GM18870 (cell line): ENCODE data around the gene ETV4.

ENCODE experiments used
- ATAC-seq: cut with Tn5 transposase; IDR thresholded peaks from one replicate; pipeline ENCODE4 v1.9.1; 2021; ENCODE audit warnings: moderate library complexity; ENCODE audit not compliant: unreplicated experiment

ETV4 gene

GRCh38 chr17:43547189-43547550 lies 1.0 kb upstream of the ETV4 start:
- ATAC-seq, result no peak

DNA sequence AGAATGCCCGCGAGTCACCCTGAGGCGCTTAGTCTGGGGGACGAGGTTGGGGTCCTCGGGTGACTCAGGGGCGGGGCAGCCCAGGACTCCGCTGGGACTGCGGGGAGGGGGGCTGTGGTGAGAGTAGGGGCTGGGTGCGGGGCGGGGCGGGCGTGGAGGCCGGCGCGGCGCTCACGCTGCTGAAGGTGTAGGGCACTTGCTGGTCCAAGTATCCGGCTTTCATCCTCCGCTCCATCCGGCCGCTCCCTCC lies 832 bp downstream of the ETV4 start:
- no peak for ATAC-seq

- ATAC-seq, result no peak
Observed at GRCh38 chr17:43543771-43544575, 2.2 kb downstream of the ETV4 start.

DNA sequence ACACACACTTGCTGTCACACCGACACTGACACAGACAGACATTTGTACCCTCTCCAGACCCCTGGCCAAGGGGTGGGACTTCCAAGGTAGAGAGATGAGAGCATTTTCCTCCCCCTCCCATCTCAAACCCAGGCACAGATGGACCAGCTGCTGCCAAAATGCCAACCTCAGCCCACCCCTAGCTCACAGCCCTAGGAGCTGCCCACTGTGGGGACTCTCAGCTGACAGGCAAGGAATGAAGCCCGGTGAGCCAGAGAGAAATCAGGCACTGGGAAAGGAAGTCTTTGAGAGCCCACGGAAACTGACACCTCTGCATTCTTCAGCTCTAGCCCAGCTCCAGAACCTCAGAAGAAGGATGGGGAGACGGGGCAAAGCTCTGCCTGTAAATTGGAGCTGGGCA lies 2.8 kb downstream of the ETV4 start:
- ATAC-seq, result no peak

DNA sequence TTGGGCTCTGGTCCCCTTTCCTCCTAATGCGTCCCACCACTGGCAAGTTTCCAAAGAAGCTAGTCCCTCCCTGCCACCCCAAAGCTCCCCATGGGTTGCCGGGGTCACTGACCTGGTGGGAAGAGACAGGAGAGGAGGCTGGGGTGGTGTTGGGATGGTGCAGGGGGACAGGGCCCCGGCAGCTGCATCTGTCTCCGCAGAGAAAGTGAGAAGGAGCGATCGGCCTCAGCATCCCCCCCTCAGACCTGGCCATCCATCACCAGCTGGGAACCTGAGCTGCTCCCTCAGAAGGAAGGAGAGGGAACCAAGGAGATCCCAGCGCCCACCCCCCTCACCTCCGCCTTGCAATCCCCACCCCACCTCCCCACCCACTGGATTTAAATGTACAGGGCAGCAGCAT lies 3.3 kb downstream of the ETV4 start:
- ATAC-seq, result no peak

GRCh38 chr17:43540821-43541674 lies 5.1 kb downstream of the ETV4 start:
- no peak for ATAC-seq

DNA sequence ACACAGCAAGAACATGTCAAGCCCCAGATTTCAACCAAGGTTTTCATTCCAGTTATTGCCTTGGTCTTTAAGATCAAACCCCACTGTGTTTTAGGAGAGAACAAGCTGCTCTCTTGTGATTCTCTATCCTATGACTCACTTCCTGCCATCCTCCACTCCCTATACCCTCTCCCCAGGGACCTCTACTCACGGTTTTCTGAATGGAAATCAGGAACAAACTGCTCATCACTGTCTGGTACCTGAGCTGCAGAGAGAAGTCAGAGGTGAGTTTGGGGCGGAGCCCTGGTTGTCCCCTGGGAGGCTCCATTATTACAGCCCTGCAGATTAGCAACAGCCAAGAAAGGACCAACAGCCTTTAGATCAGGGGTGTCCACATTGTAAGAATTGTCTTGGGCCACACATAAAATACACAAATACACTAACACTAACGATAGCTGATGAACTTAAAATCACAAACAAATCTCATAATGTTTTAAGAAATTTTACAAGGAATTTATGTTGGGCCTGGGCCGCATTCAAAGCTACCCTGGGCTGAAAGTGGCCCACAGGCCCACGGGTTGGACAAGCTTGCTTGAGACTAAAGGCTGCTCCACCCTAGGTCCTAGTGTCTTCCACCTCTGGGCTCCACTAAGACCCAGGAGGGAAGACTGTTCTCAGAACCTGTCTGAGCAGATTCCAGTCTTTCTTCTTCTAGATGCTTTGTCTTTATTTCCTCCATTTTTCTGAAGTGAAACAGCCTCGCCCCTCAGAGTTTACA lies 9.7 kb downstream of the ETV4 start:
- ATAC-seq, result no peak

DNA sequence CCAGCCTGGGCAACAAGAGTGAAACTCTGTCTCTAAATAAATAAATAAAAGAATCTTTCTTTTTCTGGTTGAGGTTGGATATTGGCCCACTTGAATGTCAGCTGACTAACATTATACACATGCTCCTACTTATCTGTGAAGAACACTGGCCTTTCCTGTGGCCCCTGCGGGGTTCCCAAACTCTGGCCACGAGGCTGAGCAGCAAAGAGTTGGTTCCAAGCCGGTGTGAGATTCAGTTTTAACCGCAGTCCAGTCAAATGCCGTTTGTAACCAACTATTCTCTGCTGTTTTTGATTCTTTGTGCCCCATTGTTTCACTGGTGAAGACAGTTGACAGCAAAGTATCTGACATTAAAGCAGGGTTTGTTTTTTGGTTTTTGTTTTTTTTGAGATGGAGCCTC lies 11.2 kb downstream of the ETV4 start:
- no peak for ATAC-seq

DNA sequence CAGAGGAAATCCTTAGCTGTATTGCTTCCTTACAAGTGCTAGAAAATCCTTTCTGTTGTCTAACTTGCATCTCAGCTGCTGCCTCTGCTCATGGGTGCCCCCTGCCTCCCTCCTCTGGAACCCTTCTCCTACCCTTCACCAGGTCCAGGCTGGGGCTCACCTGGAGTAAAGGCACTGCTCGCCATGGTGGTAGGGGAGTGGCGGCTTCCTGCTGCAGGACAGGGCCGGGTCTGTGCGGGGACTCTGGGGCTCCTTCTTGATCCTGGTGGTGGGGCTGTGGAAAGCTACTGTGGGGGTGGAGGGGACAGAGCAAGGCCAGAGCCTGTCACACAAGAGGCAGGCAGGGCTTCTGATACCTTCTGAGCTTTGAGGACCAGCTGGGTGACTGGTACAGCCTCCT lies 12.4 kb downstream of the ETV4 start:
- ATAC-seq, result no peak

- ATAC-seq, result no peak
Observed at GRCh38 chr17:43532581-43532980, 13.6 kb downstream of the ETV4 start.

DNA sequence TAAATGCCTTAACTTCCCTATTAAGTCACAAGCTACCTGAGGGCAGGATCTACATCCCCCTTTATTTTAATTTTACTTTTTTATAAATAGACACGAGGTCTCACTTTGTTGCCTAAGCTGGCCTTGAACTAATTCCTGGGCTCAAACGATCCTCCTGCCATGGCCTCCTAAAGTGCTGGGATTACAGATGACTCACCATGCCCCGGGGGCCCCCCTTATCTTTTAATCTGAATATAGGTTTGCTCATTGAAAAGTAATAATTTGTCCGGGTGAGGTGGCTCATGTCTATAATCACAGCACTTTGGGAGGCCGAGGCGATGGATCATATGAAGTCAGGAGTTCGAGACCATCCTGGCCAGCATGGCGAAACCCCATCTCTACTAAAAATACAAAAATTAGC lies 14.2 kb downstream of the ETV4 start:
- no peak for ATAC-seq

GRCh38 chr17:43531082-43531378 lies 15.1 kb downstream of the ETV4 start:
- ATAC-seq, result no peak

DNA sequence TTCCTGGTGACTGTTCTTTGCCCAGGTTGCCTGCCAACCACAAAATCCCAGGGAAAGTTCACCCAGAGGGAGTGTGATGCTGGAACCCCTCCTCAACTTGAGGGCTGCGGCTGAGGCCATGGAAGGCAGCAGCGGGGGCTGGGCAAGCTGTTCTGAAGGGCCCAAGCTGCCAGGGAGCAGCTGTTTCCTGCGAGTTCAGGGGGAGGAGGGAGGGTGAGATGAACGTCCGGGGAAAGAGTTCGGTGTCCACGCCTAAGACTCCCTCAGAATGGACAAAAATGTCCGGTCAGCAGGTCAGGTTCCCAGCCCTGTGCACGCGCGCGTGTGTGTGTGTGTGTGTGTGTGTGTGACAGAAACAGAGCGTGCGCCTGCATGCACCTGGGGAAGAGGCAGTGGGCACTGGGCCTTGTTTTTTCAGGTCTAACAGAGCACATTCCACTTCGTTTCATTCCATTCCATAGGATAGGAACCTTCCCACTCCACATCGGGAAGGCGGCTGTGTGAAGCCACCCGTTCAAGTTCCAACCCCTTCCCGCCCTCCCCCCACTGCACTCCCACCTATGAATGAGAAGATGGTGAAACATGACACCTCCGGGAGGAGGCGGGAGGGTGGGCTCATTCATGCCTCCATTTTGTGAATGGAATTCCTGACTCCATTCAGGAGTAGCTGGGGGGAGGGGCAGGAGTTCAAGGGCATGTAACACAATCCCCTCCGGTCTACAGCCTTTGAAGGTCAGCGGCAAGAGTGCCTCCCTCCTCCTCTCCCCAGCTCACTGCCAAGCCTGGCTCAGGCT lies 15.7 kb downstream of the ETV4 start:
- ATAC-seq, result no peak

DNA sequence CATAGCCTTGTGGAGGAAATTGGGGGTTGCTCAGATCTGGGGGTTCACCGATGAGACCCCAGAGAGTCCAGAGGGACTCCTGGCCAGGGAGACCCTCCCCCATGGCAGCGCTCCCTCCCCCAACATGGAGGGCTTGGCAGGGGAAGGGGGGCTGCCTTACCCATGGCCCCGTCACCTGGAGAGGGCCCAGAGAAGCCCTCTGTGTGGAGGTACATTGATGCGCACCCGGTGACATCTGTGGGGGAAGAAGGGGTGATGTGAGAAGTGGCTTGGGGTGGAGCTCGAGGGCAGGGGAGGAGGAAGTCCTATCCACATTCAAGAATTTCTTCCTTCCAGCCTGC lies 16.2 kb downstream of the ETV4 start:
- ATAC-seq, result no peak

DNA sequence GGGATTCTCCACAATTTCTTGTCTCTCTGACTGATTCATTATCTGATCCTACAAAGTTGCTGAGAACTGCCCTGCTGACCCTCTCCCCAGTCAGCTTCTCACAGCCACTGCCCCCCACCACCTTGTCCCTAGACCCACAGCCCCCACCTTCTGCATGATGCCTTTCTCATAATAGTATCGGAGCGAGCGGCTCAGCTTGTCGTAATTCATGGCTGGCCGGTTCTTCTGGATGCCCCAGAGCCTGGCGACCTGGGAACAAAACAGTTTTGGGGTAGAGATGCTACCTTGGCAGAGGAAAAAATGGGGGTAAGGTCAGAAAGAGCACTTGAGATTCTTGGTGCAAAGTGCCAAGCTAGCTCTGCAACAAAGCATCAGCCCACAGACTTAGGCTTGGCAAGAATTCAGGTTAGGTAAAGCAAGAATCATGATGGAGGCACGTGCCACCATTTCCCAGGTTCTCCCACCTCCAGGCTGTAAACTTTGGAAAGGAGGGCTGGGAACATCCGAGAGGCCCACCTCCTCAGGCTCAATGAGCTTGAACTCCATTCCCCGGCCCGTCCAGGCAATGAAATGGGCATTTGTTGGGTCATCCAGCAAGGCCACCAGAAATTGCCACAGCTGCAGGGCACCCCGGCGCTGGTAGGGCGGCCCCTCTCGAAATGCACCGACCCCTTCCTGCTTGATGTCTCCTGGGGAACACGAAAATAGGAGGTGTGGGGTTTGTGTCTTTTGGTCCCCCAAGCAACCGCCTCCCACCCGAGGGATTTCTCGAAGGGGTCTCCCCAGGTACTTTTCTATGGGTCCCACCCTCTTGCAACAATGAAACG lies 16.9 kb downstream of the ETV4 start:
- ATAC-seq, result no peak

DNA sequence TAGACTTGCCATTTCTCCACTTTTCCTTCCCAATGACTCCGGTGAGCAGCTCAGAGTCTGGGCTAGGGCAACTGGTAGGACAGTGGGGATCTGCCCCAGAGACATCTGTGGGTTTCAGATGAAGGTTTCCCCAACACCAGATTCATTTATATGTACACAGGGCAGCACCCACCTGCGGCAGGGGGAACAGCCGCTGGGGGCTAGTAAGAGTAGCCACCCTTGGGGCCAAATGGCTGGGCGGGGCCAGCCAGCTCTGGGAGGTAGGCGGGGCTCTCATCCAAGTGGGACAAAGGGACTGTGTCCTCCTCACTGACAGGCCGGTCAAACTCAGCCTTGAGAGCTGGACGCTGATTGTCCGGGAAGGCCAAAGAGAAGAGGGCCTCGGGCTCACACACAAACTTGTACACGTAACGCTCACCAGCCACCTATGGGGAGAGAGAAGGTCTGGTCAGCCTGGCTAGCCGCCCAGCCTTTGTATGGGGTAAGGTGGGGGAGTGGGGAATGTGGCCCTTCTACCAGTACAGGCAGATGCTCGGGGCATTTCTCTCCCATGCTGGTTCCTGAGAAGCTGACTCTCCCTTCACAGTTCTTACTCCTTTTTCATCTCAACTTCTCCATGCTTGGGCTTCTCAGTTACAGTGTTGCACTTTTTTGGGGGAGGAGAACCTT lies 17.7 kb downstream of the ETV4 start:
- ATAC-seq, result no peak

- no peak for ATAC-seq
Observed at GRCh38 chr17:43526886-43527648, 19.1 kb downstream of the ETV4 start.

DNA sequence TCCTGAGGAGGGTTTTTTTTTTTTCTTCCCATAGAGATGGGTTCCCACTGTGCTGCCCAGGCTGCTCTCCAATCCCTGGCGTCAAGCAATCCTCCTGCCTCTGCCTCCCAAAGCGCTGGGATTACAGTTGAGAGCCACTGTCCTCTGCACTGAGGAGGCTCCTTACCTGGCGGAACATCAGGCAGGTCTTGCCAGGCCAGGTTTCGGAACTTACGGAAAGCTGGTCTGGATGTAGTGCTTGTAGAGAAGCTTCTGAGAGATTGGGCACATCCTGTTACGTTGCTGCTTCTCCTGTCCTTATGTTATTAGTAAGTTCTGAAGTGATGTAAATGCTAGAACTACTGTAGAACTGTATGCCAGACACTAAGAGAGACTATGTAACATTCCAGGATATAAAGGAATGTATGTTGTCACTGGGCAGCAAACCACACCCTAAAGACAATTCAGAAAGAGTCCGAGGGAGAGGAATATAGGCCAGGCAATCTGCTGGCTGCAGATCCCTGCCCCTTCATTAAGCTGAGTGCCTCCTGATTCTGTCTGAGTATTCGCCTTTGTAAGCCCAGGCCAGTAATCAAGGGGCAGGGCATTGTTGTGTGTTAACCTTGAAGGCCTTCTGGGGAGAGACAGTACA lies 21.1 kb downstream of the ETV4 start:
- no peak for ATAC-seq

DNA sequence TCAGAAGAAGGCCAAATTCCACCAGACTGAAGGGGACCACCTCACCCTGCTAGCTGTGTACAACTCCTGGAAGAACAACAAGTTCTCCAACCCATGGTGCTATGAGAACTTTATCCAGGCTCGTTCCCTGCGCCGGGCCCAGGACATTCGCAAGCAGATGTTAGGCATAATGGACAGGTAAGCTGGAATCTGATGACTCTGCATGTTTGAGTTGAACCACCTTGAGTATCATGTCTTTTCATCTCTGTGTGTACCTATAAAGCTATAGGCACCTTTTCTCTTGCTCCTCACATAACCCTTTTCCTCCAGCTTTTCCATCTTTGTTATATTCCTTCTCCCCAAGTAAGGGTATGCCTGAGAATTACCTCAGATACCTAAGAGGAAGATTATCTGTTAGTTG lies 24.8 kb downstream of the ETV4 start:
- no peak for ATAC-seq
